Mononuclear cell (primary cell): ENCODE results near the gene NDOR1. TPM values are rescaled to one million over a fixed set of nuclear protein-coding genes. Genes with fewer than 3 reads are reported as not detected.
A peak's percentile ranks its signal among the peaks of the same experiment; 100 is the strongest.

Experiments used
- H3K27me3 ChIP-seq: 2 replicates; pipeline ENCODE4 v1.6.0; 2011; ENCODE audit warnings: low read length, control low read depth; ENCODE audit not compliant: insufficient read depth
- H3K4me1 ChIP-seq: 2 replicates; pipeline ENCODE4 v1.5.1; 2011; ENCODE audit warnings: mild to moderate bottlenecking, low read length, control low read depth; ENCODE audit not compliant: insufficient read depth
- H3K4me3 ChIP-seq: 2 replicates; pipeline ENCODE4 v1.5.1; 2011; ENCODE audit warnings: mild to moderate bottlenecking, low read length, moderate library complexity
- H3K9me3 ChIP-seq: 2 replicates; pipeline ENCODE4 v1.5.1; 2011; ENCODE audit warnings: low read depth, mild to moderate bottlenecking, control low read depth, low read length
- total RNA-seq: library from RNA; depleted of rRNA; stranded (reverse); fragments of >200 nt; gene quantifications from one replicate; pipeline ENCODE4 v1.2.3, GENCODE V29; 2012

NDOR1 gene
- total RNA-seq, 1 donor: 9.2 TPM

- Histone ChIP-seq H3K27me3 (no peaks in the 10 kb centered on the region), H3K4me3 (no peak overlapping the region), H3K9me3 (no peaks in the 10 kb centered on the region), H3K4me1 (peaks cover 38% of the 10 kb centered on the region)
Measured at GRCh38 chr9:137186385-137186784, 19.1 kb upstream of the NDOR1 start.

- H3K9me3 ChIP-seq: no peaks in the 10 kb centered on the region
- H3K4me1 ChIP-seq: peaks cover 38% of the 10 kb centered on the region
- H3K4me3 ChIP-seq: peak overlapping the region; percentile 94
- no peaks in the 10 kb centered on the region for H3K27me3 ChIP-seq
Measured at GRCh38 chr9:137187386-137187785, 18.1 kb upstream of the NDOR1 start.

- Histone ChIP-seq H3K4me3 (peak overlapping the region; percentile 94), H3K4me1 (peaks cover 38% of the 10 kb centered on the region), H3K27me3 (no peaks in the 10 kb centered on the region), H3K9me3 (no peaks in the 10 kb centered on the region)
Measured at GRCh38 chr9:137188086-137188489, 17.4 kb upstream of the NDOR1 start.

- no peaks in the 10 kb centered on the region for H3K27me3 ChIP-seq
- peak within 1 kb of the TSS; percentile 94 for H3K4me3 ChIP-seq
- no peaks in the 10 kb centered on the region for H3K9me3 ChIP-seq
- H3K4me1 ChIP-seq: peaks cover 38% of the 10 kb centered on the region
Measured at GRCh38 chr9:137188490-137189296, 16.8 kb upstream of the NDOR1 start, which contains the start of the genes ANAPC2 and SSNA1. Gene ANAPC2, minus strand, starts transcription at chr9:137188560. Its CDS starts 28 bp downstream, at chr9:137188532. Gene SSNA1, plus strand, starts transcription at chr9:137188676. Its CDS starts 51 bp downstream, at chr9:137188727.

- H3K27me3 ChIP-seq: no peaks in the 10 kb centered on the region
- H3K9me3 ChIP-seq: no peaks in the 10 kb centered on the region
- H3K4me3 ChIP-seq: peak overlapping the region; percentile 94
- peaks cover 38% of the 10 kb centered on the region for H3K4me1 ChIP-seq
Measured at GRCh38 chr9:137189297-137190295, 15.9 kb upstream of the NDOR1 start.

- Histone ChIP-seq H3K27me3 (no peaks in the 10 kb centered on the region), H3K4me1 (peaks cover 38% of the 10 kb centered on the region), H3K4me3 (no peak overlapping the region), H3K9me3 (no peaks in the 10 kb centered on the region)
Measured at GRCh38 chr9:137190315-137190856, 15.1 kb upstream of the NDOR1 start.

- Histone ChIP-seq H3K27me3 (no peaks in the 10 kb centered on the region), H3K4me3 (no peak overlapping the region), H3K4me1 (peaks cover 33% of the 10 kb centered on the region), H3K9me3 (no peaks in the 10 kb centered on the region)
Measured at GRCh38 chr9:137191245-137191644, 14.3 kb upstream of the NDOR1 start.

GRCh38 chr9:137191691-137192447 lies 13.6 kb upstream of the NDOR1 start:
- Histone ChIP-seq H3K4me3 (no peak overlapping the region), H3K9me3 (no peaks in the 10 kb centered on the region), H3K4me1 (peaks cover 26% of the 10 kb centered on the region), H3K27me3 (no peaks in the 10 kb centered on the region)

GRCh38 chr9:137192448-137192780 lies 13.1 kb upstream of the NDOR1 start:
- Histone ChIP-seq H3K9me3 (no peaks in the 10 kb centered on the region), H3K4me1 (peaks cover 21% of the 10 kb centered on the region), H3K4me3 (no peak overlapping the region), H3K27me3 (no peaks in the 10 kb centered on the region)

- no peaks in the 10 kb centered on the region for H3K27me3 ChIP-seq
- peaks cover 16% of the 10 kb centered on the region for H3K4me1 ChIP-seq
- H3K9me3 ChIP-seq: no peaks in the 10 kb centered on the region
- H3K4me3 ChIP-seq: no peak overlapping the region
Measured at GRCh38 chr9:137192859-137193258, 12.6 kb upstream of the NDOR1 start.

- Histone ChIP-seq H3K4me3 (no peak overlapping the region), H3K27me3 (no peaks in the 10 kb centered on the region), H3K4me1 (peaks cover 18% of the 10 kb centered on the region), H3K9me3 (no peaks in the 10 kb centered on the region)
Measured at GRCh38 chr9:137193771-137194170, 11.7 kb upstream of the NDOR1 start.

GRCh38 chr9:137194388-137194787 lies 11.1 kb upstream of the NDOR1 start:
- Histone ChIP-seq H3K27me3 (no peaks in the 10 kb centered on the region), H3K4me3 (no peak overlapping the region), H3K9me3 (no peaks in the 10 kb centered on the region), H3K4me1 (peaks cover 19% of the 10 kb centered on the region)

GRCh38 chr9:137194909-137195308 lies 10.6 kb upstream of the NDOR1 start:
- Histone ChIP-seq H3K9me3 (no peaks in the 10 kb centered on the region), H3K4me1 (peaks cover 17% of the 10 kb centered on the region), H3K27me3 (no peaks in the 10 kb centered on the region), H3K4me3 (no peak overlapping the region)

GRCh38 chr9:137195525-137196220 lies 9.8 kb upstream of the NDOR1 start:
- H3K27me3 ChIP-seq: no peaks in the 10 kb centered on the region
- peaks cover 13% of the 10 kb centered on the region for H3K4me1 ChIP-seq
- H3K4me3 ChIP-seq: no peak overlapping the region
- no peaks in the 10 kb centered on the region for H3K9me3 ChIP-seq
